Motor neuron (in vitro differentiated cells): ENCODE data around the gene DTHD1. TPM values are rescaled to one million over a fixed set of nuclear protein-coding genes. Genes with fewer than 3 reads are reported as not detected.

Experiments used
- ATAC-seq, 8 experiments: fragments of 200-7000 bp; cut with Tn5 transposase; replicated peaks in 6 of 8; 2 replicates each; pipeline ENCODE4 v1.8.0; 2021; ENCODE audit warnings: mild to moderate bottlenecking in 8 of 8, moderate library complexity in 8 of 8
- H3K27ac ChIP-seq, 2 donors: fragments of 250-450 bp; sonication (Bioruptor Pico); 2 replicates each; pipeline ENCODE4 v1.9.0; 2021; ENCODE audit warnings: antibody characterized with exemption in 2 of 2, mild to moderate bottlenecking in 2 of 2, moderate library complexity in 1 of 2
- H3K4me1 ChIP-seq, 2 donors: fragments of 250-450 bp; sonication (Bioruptor Pico); replicated peaks in 1 of 2; 2 replicates each; pipeline ENCODE4 v1.6.1; 2021; ENCODE audit warnings: antibody characterized with exemption in 2 of 2, mild to moderate bottlenecking in 2 of 2, moderate library complexity in 1 of 2
- H3K4me3 ChIP-seq, 5 donors: fragments of 250-450 bp; sonication (Bioruptor Pico); 2 replicates each; pipeline ENCODE4 v1.9.0; 2021; ENCODE audit warnings: antibody characterized with exemption in 5 of 5, mild to moderate bottlenecking in 5 of 5, moderate library complexity in 4 of 5
- WGBS, 10 experiments: fragments of 450-650 bp; shearing (Covaris generic); methylation state at CpG; one replicate each; pipeline ENCODE4 v1.0.0; 2022; 5-methylcytosine and 5-hydroxymethylcytosine counted together
- in situ Hi-C, 9 experiments: fragments of 400-800 bp; cut with MboI; loops; one replicate each; pipeline ENCODE4 v1.15.0; 2021; ENCODE audit warnings: low sequenced_read_pairs in 9 of 9, low pct_unique_long_range_greater_than_20kb in 2 of 9; ENCODE audit not compliant: unreplicated experiment in 9 of 9
- total RNA-seq, 8 experiments: library from RNA; unstranded; fragments of 300-600 nt; gene quantifications; 2 replicates each; pipeline versions ENCODE4 v1.2.3 to v1.2.4, GENCODE V29; 2022

Gene DTHD1
- total RNA-seq, 8 experiments from 2014 or later = 0.27 to 9.8 (median 0.85) TPM; not detected in 5

DNA sequence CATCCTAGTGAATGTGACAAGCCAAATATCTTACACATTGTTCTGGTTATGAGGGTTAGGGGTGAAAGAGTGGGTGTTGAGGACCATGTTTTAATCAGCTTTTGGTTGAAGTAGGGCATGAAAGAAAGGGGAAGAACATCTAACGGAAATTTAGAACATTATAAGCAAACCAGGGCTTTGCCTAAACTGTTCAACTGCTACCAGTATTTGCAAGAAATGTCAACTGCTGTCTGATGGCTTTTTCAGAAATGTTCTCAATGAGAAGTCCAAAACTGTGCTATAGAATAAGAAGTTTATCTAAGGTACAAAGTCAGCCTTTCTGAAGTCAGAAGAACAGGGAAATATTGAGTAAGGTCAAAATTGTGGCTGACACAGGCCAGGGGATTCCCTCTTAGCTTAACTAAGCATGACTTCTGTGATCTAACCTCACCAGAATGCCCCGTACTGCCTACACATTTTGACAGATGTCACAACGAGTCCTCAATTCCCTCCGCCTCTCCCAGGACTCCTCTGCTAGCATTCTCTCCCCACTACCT lies 67.1 kb downstream of the DTHD1 start:
- Histone ChIP-seq H3K4me3 (no peak overlapping the region), H3K27ac (no peak overlapping the region), H3K4me1 (peaks cover 6 to 10% of the 10 kb centered on the region in 2 donors)
- no peak for ATAC-seq
- 10 to 96% (median 73%) methylated on average over 1 to 4 of the region's 4 CpGs; no CpG with 5 or more reads in 1 of the 10 experiments for WGBS, 10 experiments
- in situ Hi-C loops = no loop called here

DNA sequence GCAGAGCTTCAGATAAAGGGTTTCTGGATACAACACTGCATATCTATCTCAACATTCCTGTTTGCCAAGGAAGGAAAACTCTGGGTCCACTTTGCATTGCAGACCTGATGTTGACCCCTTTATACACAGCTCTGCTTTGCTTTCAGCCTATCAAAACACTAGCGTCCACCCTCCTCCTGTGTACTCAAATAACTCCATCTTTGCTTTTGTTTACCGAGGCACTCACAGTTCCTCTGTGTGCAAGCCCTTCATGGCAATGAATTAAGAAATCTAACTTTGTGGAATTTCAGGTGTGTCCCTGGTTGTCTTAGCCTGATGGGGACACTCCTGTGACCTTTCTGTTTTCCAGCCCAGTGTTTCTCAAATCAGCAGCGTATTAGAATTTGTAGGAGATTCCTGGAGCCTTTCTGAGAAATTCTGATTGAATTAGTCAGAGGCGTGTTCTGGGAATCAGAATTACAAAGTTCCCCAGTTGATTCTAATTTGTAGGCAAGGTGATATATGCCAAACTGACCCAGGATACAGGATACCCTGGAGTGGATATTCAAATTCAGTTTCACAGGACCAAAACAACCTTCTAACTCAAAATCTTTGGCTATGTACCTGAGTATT lies 68.6 kb downstream of the DTHD1 start:
- Histone ChIP-seq H3K27ac (no peak overlapping the region), H3K4me1 (peaks cover 6 to 10% of the 10 kb centered on the region in 2 donors), H3K4me3 (no peak overlapping the region)
- ATAC-seq = peak in 7 of 8 experiments; percentile 17 to 82 (median 58)
- 0 to 100% (median 63%) methylated on average over 1 to 4 of the region's 4 CpGs; no CpG with 5 or more reads in 2 of the 10 experiments for WGBS, 10 experiments
- in situ Hi-C loops = loop anchor here in 4 of 9 experiments (25.0 kb wide), 1 partner anchor 1037 kb away; no protein-coding TSS in a partner anchor

DNA sequence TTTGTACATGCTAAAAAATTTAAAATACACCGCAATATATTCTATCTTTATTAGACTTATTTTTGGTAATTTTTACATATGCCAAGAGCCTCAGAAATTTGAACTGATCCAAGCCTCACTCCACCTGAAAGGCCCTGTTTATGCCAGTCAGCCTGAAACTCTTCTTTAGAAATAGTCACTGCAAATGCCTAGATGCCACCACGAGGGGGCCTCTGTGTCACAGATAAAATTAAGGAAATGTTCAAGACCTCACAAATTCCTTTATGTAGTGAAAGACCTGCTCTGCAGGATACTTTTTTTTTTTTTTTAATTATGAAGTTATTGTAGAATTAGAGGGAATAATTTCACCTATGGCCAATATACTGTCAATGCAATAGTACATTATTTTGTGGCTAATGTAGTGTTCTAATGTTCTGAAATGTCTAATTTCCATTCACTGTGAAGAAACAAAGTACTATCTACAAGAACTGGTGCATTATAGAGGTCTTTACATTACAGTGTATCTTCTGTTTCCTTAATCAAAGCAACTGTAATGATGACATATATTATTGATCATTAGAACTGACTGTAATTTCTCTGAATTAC lies 69.8 kb downstream of the DTHD1 start:
- 0 to 30% (median 0%) methylated on average over 1 to 2 of the region's 2 CpGs; no CpG with 5 or more reads in 2 of the 10 experiments for WGBS, 10 experiments
- H3K27ac ChIP-seq = no peak overlapping the region
- peak in 7 of 8 experiments; percentile 25 to 73 (median 55) for ATAC-seq
- H3K4me3 ChIP-seq = no peak overlapping the region
- in situ Hi-C loops = loop anchor here in 4 of 9 experiments (25.0 kb wide), 1 partner anchor 1036 kb away; no protein-coding TSS in a partner anchor
- H3K4me1 ChIP-seq = peaks cover 6 to 10% of the 10 kb centered on the region in 2 donors

DNA sequence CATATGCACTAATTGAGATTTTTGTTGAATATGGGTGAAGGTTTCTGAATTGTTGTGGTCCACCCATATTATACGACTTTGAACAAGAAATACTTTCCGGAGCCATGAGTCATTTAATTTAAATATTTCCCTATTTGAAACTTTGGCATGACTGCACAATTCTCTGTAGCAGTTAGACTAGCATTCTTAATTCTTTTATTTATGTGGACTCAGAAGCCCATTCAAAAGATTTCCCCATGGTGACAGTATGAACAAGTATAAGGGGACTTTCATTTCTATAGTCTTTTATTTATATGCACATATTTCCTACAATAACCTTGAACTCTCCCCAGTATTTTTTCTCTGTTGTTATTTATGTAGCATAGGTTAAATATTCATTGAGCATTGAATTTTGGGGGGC lies 72.6 kb downstream of the DTHD1 start:
- in situ Hi-C loops = loop anchor here in 4 of 9 experiments (25.0 kb wide), 1 partner anchor 1033 kb away; no protein-coding TSS in a partner anchor
- peak in 6 of 8 experiments; percentile 20 to 57 (median 48) for ATAC-seq
- Histone ChIP-seq H3K27ac (no peak overlapping the region), H3K4me1 (peaks cover 6 to 10% of the 10 kb centered on the region in 2 donors), H3K4me3 (no peak overlapping the region)
- 0 to 73% (median 27%) methylated on average over 1 to 2 of the region's 2 CpGs for WGBS, 10 experiments

DNA sequence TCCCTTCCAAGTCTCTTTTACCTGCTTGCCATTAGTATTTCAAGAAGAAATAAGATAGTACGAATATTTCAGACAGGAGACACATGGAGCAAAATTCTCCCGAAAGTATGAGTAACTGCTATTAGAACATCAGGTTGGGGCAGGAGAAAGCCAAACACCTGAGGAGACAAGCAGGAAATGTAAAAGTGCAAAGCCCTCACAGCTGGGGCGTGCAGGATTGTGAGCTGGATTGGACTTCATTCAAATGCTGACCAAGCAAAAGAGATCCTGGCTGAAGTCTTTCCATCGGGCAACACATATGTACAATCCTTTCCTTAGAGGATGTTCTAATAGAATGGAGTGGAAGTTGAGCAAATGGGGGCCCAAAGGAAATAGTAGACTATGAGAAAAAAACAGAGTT lies 76.8 kb downstream of the DTHD1 start:
- H3K4me3 ChIP-seq = no peak overlapping the region
- WGBS, 10 experiments = 10 to 100% (median 91%) methylated on average over 2 to 4 of the region's 4 CpGs
- H3K4me1 ChIP-seq = no peaks in the 10 kb centered on the region
- in situ Hi-C loops = loop anchor here in 4 of 9 experiments (25.0 kb wide), 1 partner anchor 1029 kb away; no protein-coding TSS in a partner anchor
- no peak overlapping the region for H3K27ac ChIP-seq
- ATAC-seq = peak in 1 of 8 experiments; percentile 46

DNA sequence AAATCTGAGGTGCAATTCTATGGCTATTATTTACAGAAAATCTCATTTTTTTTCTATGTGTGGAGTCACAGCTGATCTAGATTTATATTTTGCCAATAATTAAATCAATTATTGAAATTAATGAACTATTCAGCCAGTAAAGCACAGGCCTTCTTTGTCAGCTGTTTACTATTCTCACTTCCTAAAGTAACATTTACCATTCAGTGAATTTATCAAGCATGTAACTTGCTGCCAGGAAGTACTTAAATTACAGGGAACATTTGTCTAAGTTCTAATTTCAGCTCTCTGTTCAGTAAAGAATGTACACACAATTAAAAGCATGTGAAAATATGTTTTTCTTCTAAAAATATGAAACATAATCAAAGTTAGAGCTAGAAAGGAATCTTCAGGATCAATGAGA lies 79.3 kb downstream of the DTHD1 start:
- no peaks in the 10 kb centered on the region for H3K4me1 ChIP-seq
- in situ Hi-C loops = loop anchor here in 4 of 9 experiments (25.0 kb wide), 1 partner anchor 1027 kb away; no protein-coding TSS in a partner anchor
- no peak overlapping the region for H3K27ac ChIP-seq
- ATAC-seq = no peak
- H3K4me3 ChIP-seq = no peak overlapping the region

DNA sequence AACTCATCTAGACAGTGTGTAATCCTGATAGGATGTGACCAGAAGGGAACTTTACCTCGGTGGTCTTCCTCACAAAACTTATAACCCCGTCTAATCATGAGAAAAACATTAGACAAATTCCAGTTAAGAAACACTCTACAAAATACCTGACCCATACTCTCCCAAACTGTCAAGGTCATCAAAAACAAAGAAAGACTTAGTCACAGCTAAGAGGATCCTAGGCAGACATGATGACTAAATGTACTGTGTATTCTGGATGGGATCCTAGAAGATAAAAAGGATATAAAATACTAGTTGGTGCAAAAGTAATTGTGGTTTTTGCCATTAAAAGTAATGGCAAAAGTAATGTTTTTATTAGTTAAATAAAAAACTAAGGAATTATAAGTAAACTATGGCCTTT lies 81.6 kb downstream of the DTHD1 start:
- no peak overlapping the region for H3K27ac ChIP-seq
- no peaks in the 10 kb centered on the region for H3K4me1 ChIP-seq
- 0 to 100% (median 51%) methylated on average over 1 to 2 of the region's 2 CpGs; no CpG with 5 or more reads in 4 of the 10 experiments for WGBS, 10 experiments
- in situ Hi-C loops = loop anchor here in 4 of 9 experiments (25.0 kb wide), 1 partner anchor 1024 kb away; no protein-coding TSS in a partner anchor
- ATAC-seq = no peak
- H3K4me3 ChIP-seq = no peak overlapping the region

DNA sequence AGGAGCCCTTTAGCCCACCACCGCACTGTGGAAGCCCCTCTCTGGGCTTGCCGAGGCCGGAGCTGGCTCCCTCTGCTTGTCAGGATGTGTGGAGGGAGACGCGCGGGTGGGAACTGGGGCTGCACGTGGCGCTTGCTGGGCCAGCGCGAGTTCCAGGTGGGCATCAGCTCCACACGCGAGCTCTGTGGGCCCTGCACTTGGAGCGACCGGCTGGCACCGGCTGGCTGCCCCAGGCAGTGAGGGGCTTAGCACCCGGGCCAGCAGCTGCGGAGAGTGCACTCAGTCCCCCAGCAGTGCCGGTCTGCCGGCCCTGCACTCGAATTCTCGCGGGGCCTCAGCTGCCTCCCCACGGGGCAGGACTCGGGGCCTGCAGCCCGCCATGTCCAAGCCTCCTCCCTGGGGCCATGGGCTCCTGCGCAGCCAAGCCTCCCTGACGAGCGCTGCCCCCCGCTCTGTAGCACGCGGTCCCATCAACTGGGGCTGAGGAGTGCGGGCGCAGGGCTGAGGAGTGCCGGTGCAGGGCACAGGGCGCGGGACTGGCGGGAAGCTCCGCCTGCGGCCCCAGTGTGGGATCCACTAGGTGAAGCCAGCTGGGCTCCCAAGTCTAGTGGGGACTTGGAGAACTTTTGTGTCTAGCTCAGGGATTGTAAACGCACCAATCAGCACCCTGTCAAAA lies 93.6 kb downstream of the DTHD1 start:
- no peaks in the 10 kb centered on the region for H3K4me1 ChIP-seq
- in situ Hi-C loops = loop anchor here in 4 of 9 experiments (25.0 kb wide), 1 partner anchor 1012 kb away; no protein-coding TSS in a partner anchor
- H3K27ac ChIP-seq = no peak overlapping the region
- ATAC-seq = no peak
- no peak overlapping the region for H3K4me3 ChIP-seq
- 52 to 97% (median 89%) methylated on average over 3 to 15 of the region's 40 CpGs; no CpG with 5 or more reads in 5 of the 10 experiments for WGBS, 10 experiments

DNA sequence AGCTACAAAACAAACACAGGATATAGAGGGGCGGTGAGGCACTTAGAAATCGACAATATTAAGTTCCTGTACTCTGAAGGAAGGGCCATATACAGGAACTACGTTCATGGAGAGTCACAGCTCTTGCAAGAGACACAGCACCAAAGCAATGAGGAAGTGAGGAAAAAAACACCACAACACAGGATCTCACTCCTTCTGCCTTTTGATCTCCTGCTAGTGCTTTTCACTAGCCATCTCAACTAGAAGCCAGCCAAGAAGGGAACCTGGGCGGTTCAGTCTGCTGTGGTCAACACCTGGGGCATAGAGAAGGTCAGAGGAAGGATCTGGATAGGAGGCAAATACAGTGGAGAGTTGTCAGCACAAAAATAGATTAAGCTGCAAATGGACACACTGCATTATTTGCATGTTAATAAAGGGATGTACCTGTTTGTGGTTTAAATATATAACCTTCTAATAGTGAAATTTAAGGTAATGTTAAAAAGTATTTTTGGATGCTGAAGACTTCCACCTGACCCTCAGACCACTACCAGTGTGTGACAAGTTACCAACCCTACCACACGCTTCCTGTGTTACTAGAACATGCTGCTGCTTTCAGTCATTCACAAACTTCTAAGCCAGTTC lies 104.6 kb downstream of the DTHD1 start:
- Histone ChIP-seq H3K4me3 (no peak overlapping the region), H3K27ac (no peak overlapping the region), H3K4me1 (peaks cover 0 to 4% of the 10 kb centered on the region in 2 donors)
- WGBS, 10 experiments = 2 to 94% (median 68%) methylated on average over 1 to 5 of the region's 5 CpGs
- in situ Hi-C loops = no loop called here
- ATAC-seq = no peak

DNA sequence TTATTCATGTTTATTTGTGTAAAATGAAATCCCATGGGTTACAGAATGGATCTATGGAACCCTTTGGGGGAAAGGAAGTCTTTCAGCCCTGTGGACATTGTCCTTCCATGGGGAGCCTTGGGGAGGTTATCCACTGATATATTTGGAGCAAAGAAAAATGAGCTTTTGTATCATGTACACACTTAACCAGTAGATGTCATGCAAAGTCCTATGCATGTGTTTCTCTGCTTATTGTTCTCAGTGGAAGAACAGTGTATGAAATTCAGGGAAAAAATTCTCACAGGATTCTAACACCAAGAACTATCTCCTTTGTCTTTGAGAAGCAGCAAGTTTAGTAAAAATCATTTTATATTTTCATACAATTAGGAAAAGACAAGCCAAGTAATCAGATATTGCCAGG lies 105.3 kb downstream of the DTHD1 start:
- in situ Hi-C loops = no loop called here
- H3K27ac ChIP-seq = no peak overlapping the region
- ATAC-seq = peak in 5 of 8 experiments; percentile 27 to 55 (median 43)
- peaks cover 0 to 7% of the 10 kb centered on the region in 2 donors for H3K4me1 ChIP-seq
- H3K4me3 ChIP-seq = no peak overlapping the region

DNA sequence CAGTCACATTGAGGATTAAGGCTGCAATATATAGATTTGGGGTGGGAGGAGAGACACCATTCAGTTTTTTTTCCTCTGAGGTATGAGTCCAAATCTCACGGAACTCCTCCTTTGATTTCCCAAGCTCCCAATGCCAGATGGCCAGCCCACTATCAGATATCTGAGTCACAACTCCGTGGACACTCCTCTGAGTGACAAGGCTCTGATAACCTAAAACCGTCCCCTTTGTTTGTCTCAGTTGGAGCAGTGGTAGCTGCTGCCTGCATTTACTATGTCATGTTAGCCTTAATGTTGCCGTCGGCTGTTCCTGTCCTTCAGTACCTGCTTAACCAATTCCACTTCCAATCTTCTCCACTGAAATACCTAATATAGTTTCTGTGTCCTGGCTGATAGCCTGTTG lies 107.3 kb downstream of the DTHD1 start:
- 0 to 92% (median 65%) methylated on average over 2 to 5 of the region's 5 CpGs; no CpG with 5 or more reads in 1 of the 10 experiments for WGBS, 10 experiments
- Histone ChIP-seq H3K27ac (no peak overlapping the region), H3K4me1 (peaks cover 0 to 7% of the 10 kb centered on the region in 2 donors), H3K4me3 (no peak overlapping the region)
- ATAC-seq = no peak
- in situ Hi-C loops = no loop called here

DNA sequence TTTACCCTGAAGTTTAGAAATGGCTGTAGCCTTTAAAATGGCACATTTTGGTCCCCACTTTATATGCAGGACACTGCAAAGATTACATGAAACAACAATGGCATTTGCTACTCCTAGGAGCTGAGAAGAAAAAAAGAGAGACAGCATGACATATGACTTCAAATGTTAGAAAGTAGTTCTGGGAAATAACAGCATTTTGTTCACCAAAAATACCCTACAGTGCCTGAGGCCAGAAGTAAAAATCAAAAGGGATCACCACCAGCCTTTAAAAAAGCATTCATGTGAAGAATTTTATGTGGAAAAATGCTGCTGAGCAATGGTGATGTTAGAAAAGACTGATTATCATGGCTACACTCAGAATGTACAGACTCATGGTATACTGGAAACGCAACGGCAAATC lies 110.0 kb downstream of the DTHD1 start:
- 14 to 100% (median 86%) methylated on average over 1 to 2 of the region's 2 CpGs; no CpG with 5 or more reads in 4 of the 10 experiments for WGBS, 10 experiments
- peak in 2 of 8 experiments; percentile 29 to 49 for ATAC-seq
- in situ Hi-C loops = no loop called here
- Histone ChIP-seq H3K27ac (no peak overlapping the region), H3K4me3 (no peak overlapping the region), H3K4me1 (peaks cover 0 to 7% of the 10 kb centered on the region in 2 donors)
